ENCODE data around the gene SH3BGRL.

DNA sequence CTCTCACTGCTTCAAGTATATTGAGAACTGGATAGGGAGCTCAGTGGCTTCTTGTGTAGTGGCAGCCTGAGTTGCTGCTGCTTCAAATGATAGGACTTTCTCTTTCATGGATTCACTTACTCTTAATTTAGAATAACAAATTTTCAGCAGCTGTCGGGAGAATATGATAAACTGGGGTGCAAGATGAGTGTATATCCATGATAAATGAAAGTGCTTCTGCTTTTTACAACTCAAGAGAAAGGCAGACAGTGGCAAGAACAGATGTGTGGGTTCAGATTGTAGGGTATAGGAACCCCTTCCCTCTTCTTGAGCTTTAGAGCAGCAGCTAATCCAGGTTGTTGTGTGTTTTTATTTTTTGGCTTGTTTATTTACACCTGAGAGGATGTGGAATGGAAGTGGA, 1.0 kb downstream of the SH3BGRL start:
- no peak for TF ChIP-seq CBX8 (IDR thresholded peaks at IDR 0.05; ENCODE audit: borderline replicate concordance, extremely low read depth, low read depth, low read length, poor library complexity, severe bottlenecking)
- no peak for TF ChIP-seq CTCFL (IDR thresholded peaks at IDR 0.05; ENCODE audit: borderline replicate concordance, insufficient read depth, low read depth, low read length, poor library complexity, severe bottlenecking)
